IMR-90 (cell line): ENCODE results near the gene AOPEP. TPM values are rescaled to one million over a fixed set of nuclear protein-coding genes. Genes with fewer than 3 reads are reported as not detected.

Experiments
- ATAC-seq: fragments of 200-7000 bp; cut with Tn5 transposase; 2 replicates; pipeline ENCODE4 v1.9.1; 2020; ENCODE audit warnings: low read depth, mild to moderate bottlenecking, moderate library complexity
- BruUV-seq: library from RNA; stranded (reverse); fragments of 400-500 nt; replicated peaks from 2 replicates; lab custom pipeline; 2021; lab: Mats Ljungman, UMichigan
- CTCF ChIA-PET: fragments of 300-600 bp; formaldehyde crosslinking; extraction: SDS; loops from one replicate; lab custom pipeline; 2021; ENCODE audit warnings: antibody characterized with exemption; lab: Yijun Ruan, JAX
- POLR2A ChIA-PET: fragments of 300-600 bp; sonication (Branson Sonifier 250); formaldehyde crosslinking; loops from one replicate; lab custom pipeline; 2022; ENCODE audit warnings: antibody characterized with exemption; ENCODE audit not compliant: unreplicated experiment; lab: Charles Lee
- DNase-seq: peaks from one replicate; pipeline ENCODE4 v3.0.0; 2013
- H2AFZ ChIP-seq: replicated peaks from 2 replicates; pipeline ENCODE3; 2013; ENCODE audit warnings: low read length, mild to moderate bottlenecking; ENCODE audit not compliant: poor library complexity
- H2AK5ac ChIP-seq: 2 replicates; pipeline ENCODE4 v1.6.1; 2013; ENCODE audit warnings: low read depth, low read length, inconsistent platforms
- H2AK9ac ChIP-seq: replicated peaks from 2 replicates; pipeline ENCODE3; 2013; ENCODE audit warnings: mild to moderate bottlenecking, low read depth, low read length, moderate library complexity; ENCODE audit not compliant: poor library complexity
- H2BK120ac ChIP-seq: 2 replicates; pipeline ENCODE4 v1.6.1; 2013; ENCODE audit warnings: low read depth, low read length, inconsistent platforms
- H2BK15ac ChIP-seq: 3 replicates; pipeline ENCODE4 v1.6.1; 2013; ENCODE audit warnings: low read depth, low read length, inconsistent platforms
- H2BK20ac ChIP-seq: 2 replicates; pipeline ENCODE4 v1.6.1; 2013; ENCODE audit warnings: low read depth, mild to moderate bottlenecking, inconsistent platforms, low read length, moderate library complexity
- H2BK5ac ChIP-seq: 2 replicates; pipeline ENCODE4 v1.6.1; 2013; ENCODE audit warnings: mild to moderate bottlenecking, low read depth, low read length, inconsistent platforms; ENCODE audit not compliant: poor library complexity, severe bottlenecking
- H3K14ac ChIP-seq: replicated peaks from 2 replicates; pipeline ENCODE4 v1.6.1; 2013; ENCODE audit warnings: low read depth, low read length, inconsistent platforms
- H3K18ac ChIP-seq: 2 replicates; pipeline ENCODE4 v1.6.1; 2013; ENCODE audit warnings: low read depth, low read length, control low read depth
- H3K23ac ChIP-seq: 2 replicates; pipeline ENCODE4 v1.6.1; 2013; ENCODE audit warnings: low read depth, low read length, inconsistent platforms
- H3K27ac ChIP-seq: 2 replicates; pipeline ENCODE4 v1.5.1; 2013; ENCODE audit warnings: mild to moderate bottlenecking, control low read depth, low read length; ENCODE audit not compliant: insufficient read depth
- H3K27me3 ChIP-seq: 2 replicates; pipeline ENCODE4 v1.6.1; 2013; ENCODE audit warnings: low read length; ENCODE audit not compliant: control insufficient read depth, insufficient read depth
- H3K36me3 ChIP-seq: 2 replicates; pipeline ENCODE4 v1.6.1; 2013; ENCODE audit warnings: low read length, mixed read lengths; ENCODE audit not compliant: control insufficient read depth, insufficient read depth
- H3K4ac ChIP-seq: 2 replicates; pipeline ENCODE4 v1.6.1; 2013; ENCODE audit warnings: low read depth, low read length, inconsistent platforms
- H3K4me1 ChIP-seq: 2 replicates; pipeline ENCODE4 v1.6.1; 2013; ENCODE audit warnings: low read length, mixed read lengths; ENCODE audit not compliant: control insufficient read depth, insufficient read depth
- H3K4me2 ChIP-seq: 2 replicates; pipeline ENCODE4 v1.6.1; 2013; ENCODE audit warnings: low read depth, mild to moderate bottlenecking, control low read depth, low read length, moderate library complexity
- H3K4me3 ChIP-seq: 2 replicates; pipeline ENCODE4 v1.5.1; 2013; ENCODE audit warnings: low read depth, mild to moderate bottlenecking, control low read depth, low read length, moderate library complexity; ENCODE audit not compliant: insufficient read depth
- H3K56ac ChIP-seq: 2 replicates; pipeline ENCODE4 v1.6.1; 2013; ENCODE audit warnings: low read length, inconsistent platforms; ENCODE audit not compliant: insufficient read depth; ENCODE audit errors: extremely low read depth
- H3K79me1 ChIP-seq, 2 experiments: 2 replicates each; pipeline ENCODE4 v1.6.1; 2013; ENCODE audit warnings: low read length in 2 of 2, inconsistent platforms in 1 of 2, low read depth in 1 of 2
- H3K9ac ChIP-seq: 2 replicates; pipeline ENCODE4 v1.6.1; 2013; ENCODE audit warnings: low read depth, low read length, control low read depth
- H3K9me1 ChIP-seq: 2 replicates; pipeline ENCODE4 v1.6.1; 2013; ENCODE audit warnings: low read length, inconsistent platforms; ENCODE audit not compliant: insufficient read depth
- H3K9me3 ChIP-seq: 2 replicates; pipeline ENCODE4 v1.6.1; 2013; ENCODE audit warnings: low read length; ENCODE audit not compliant: control insufficient read depth, insufficient read depth
- H4K20me1 ChIP-seq: 2 replicates; pipeline ENCODE4 v1.6.1; 2013; ENCODE audit warnings: low read length, inconsistent platforms; ENCODE audit not compliant: insufficient read depth
- H4K5ac ChIP-seq: 2 replicates; pipeline ENCODE4 v1.6.1; 2013; ENCODE audit warnings: mild to moderate bottlenecking, low read depth, low read length, control low read depth
- H4K8ac ChIP-seq, 2 experiments: 2 replicates each; pipeline ENCODE4 v1.6.1; 2013; ENCODE audit warnings: low read depth in 2 of 2, low read length in 2 of 2, control low read depth in 1 of 2, inconsistent platforms in 1 of 2
- H4K91ac ChIP-seq: 2 replicates; pipeline ENCODE4 v1.6.1; 2013; ENCODE audit warnings: low read depth, low read length, inconsistent platforms; ENCODE audit not compliant: insufficient read depth
- MAFK ChIP-seq: IDR thresholded peaks from 2 replicates; pipeline ENCODE4 v1.6.1; 2012; ENCODE audit warnings: low read depth, low read length, improper control_type of control experiment
- NFE2L2 ChIP-seq: fragments of 150-350 bp; IDR thresholded peaks from 2 replicates; pipeline ENCODE4 v1.6.1; 2016; ENCODE audit warnings: low read depth, mild to moderate bottlenecking, low read length
- RAD21 ChIP-seq: IDR thresholded peaks from 2 replicates; pipeline ENCODE4 v1.6.1; 2012; ENCODE audit warnings: low read length, improper control_type of control experiment
- WGBS, 2 experiments: methylation state at CpG; one replicate each; pipeline versions ENCODE4 v1.1.5 to v1.1.7; 2013; ENCODE audit warnings: missing lambda C conversion rate in 2 of 2; ENCODE audit not compliant: insufficient read length in 1 of 2; ENCODE audit errors: extremely low coverage in 2 of 2; 5-methylcytosine and 5-hydroxymethylcytosine counted together
- dilution Hi-C: fragments of 300-500 bp; cut with HindIII; formaldehyde crosslinking; loops from one replicate; pipeline ENCODE4 v1.14.3; 2018; ENCODE audit warnings: low sequenced_read_pairs; ENCODE audit not compliant: unreplicated experiment
- in situ Hi-C: fragments of 300-500 bp; cut with MboI; formaldehyde crosslinking; loops from 3 replicates; pipeline ENCODE4 v1.14.3; 2019; ENCODE audit warnings: low sequenced_read_pairs, inconsistent platforms, mixed read lengths
- intact Hi-C: fragments of 100-400 bp; cut with micrococcal nuclease; formaldehyde crosslinking; loops from 2 replicates; pipeline ENCODE4 v1.10.0; 2022
- polyA plus RNA-seq, 3 experiments: library from polyadenylated mRNA; depleted of rRNA; stranded (reverse); fragments of >200 nt; gene quantifications; 2 replicates each; pipeline ENCODE4 v1.2.3, GENCODE V29; 2012; ENCODE audit warnings: low replicate concordance in 1 of 3
- total RNA-seq: library from RNA; depleted of rRNA; stranded (reverse); fragments of >200 nt; gene quantifications from 2 replicates; pipeline ENCODE4 v1.2.3, GENCODE V29; 2012

The AOPEP gene
- total and polyA plus RNA-seq, 2 of the 4 experiments (the other 2 are of a cell fraction) = 34.9 to 38.7 TPM

GRCh38 chr9:94896512-94896911 is 170.0 kb downstream of the AOPEP start:
- Histone ChIP-seq H4K8ac (no peak overlapping the region), H2BK120ac (0 out of 2 replicates have a peak overlapping the region, but pooled peaks have one; percentile 4), H4K20me1 (no peaks in the 10 kb centered on the region), H2AK9ac (no peak overlapping the region), H3K56ac (no peak overlapping the region), H2AK5ac (peak overlapping the region; percentile 30; the same call in 1 of the 2 replicates), H3K18ac (no peak overlapping the region), H3K4ac (no peak overlapping the region), H3K27ac (no peak overlapping the region), H2BK5ac (no peak overlapping the region), H4K91ac (no peak overlapping the region), H3K9ac (no peak overlapping the region), H3K4me3 (no peak overlapping the region), H4K5ac (no peak overlapping the region), H3K23ac (no peak overlapping the region), H3K79me1 (peaks cover 0 to 4% of the 10 kb centered on the region in 2 experiments; a peak in 2 of 4 replicates), H2AFZ (no peak overlapping the region), H3K27me3 (no peaks in the 10 kb centered on the region), H3K14ac (no peak overlapping the region), H3K9me3 (no peaks in the 10 kb centered on the region), H2BK15ac (no peak overlapping the region), H3K4me2 (no peak overlapping the region), H3K4me1 (peaks cover 12% of the 10 kb centered on the region), H3K36me3 (no peaks in the 10 kb centered on the region), H2BK20ac (no peak overlapping the region), H3K9me1 (peaks cover 11% of the 10 kb centered on the region)
- ChIA-PET CTCF (no interaction called here), POLR2A (no interaction called here)
- WGBS, 2 experiments = no CpG with 5 or more reads among the region's 3 CpGs
- intact Hi-C loops = no loop called here
- no TSS peak for BruUV-seq
- DNase-seq (no peak), ATAC-seq (no peak)
- dilution Hi-C loops = no loop called here
- TF ChIP-seq MAFK (peak; percentile 80), NFE2L2 (no peak), RAD21 (no peak)
- in situ Hi-C loops = no loop called here
